ACHN (cell line): Measurements from ENCODE around the gene BCL2.

ENCODE experiments used
- DNase-seq: peaks from one replicate; pipeline ENCODE4 v3.0.0-alpha.2; 2015
- in situ Hi-C: cut with HindIII; loops from 2 replicates; pipeline ENCODE4 v1.10.0; 2017; ENCODE audit warnings: low sequenced_read_pairs, low pct_ligation_motif_present, low pct_unique_long_range_greater_than_20kb

The BCL2 gene

DNA sequence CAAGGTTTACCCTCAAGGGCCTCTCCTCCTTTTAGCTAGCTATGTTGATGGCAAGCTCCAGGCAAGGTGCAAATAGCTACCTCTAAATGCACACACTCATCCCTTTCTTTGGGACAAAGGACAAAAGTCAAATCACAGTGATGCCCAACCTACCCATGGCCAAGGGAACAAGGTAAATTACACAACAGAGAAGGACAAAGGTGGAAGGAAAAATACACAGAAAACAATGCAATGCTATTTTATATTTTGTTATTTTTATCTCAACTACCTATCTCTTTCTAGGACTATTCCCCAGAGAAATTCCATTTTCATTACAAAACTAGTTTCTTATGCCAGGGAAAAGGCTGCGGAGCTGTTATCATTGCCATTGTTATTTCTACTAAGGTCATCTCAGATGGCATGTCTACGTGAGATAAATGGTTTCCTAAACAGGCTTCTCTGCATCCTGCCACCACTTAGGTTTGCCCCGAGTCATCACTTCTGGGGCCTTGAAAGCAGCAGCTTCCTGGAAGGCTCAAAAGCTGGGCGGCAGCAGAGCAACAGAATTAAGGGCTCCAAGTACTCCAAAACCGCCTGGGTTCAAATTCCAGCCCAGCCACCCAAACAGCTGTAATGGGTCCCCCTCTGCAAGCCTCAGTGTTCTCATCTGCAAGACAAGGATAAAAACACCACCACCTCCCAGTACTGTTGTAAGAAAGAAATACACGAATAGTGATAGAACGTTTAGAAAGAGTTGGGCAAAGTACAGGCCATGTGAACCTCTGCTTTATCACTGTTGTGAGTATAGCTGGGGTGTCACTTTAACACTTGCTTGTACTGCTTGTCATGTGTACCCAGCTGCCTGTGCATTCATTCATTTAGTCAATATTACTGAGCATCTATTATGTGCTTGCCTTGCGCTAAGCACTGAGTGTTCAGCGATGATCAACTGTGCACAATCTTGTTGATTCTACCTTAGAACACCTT, 20.9 kb downstream of the BCL2 start:
- DNase-seq = no peak
- in situ Hi-C loops = no loop called here

DNA sequence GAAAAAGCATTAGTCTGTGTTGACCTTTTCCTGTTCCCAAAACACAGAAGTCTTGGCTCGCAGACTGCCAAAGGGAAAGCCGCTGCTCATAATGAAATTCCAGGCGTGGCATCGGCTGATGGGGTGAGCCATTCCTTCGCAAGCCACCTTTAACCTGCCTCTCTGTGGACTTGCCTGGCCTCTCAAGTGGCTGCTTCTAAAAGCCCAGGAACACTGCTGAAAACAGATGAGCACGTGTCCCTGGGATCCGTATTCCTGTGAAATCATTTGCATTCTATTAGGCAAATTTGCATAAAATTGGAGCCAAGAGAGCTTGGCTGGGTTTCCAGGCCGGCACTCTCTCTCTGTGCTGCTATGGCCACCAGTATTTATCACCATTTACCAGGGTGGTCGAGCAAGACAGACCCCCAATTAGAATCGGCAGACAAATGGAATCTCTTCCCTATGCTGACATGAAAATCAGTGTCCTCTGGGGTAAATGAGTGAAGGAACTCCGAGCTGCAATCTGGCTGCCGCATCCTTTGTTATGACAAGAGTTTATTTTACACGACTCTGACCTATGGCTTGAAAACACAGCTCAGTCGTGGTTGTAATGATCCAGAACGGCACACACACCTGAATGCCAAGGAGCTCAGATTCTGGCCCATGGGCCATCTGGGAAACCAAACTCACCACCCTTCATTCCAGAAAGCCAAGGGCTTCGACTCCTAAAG, 21.7 kb downstream of the BCL2 start:
- in situ Hi-C loops = no loop called here
- no peak for DNase-seq

DNA sequence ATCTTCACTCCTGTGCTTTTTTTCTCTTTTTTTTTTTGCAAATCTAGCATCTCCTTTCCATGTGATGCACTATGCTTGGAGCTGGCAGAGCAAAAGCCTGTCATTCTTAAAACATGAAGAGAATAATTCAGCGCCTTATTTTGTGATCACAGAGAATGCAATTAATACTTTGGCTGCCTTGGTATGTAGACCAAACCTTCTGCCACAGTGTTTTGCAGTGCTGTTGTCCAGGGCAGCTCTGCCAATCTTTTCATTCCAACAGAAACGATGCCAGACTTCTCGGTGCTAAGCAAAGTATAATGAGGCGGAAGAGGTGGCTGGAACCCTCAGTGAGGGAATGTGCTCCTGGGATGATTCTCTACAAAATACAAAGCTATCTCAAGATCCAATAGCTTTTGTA, 25.6 kb downstream of the BCL2 start:
- in situ Hi-C loops = no loop called here
- DNase-seq = no peak

GRCh38 chr18:63292831-63293683, 26.5 kb downstream of the BCL2 start:
- DNase-seq = no peak
- in situ Hi-C loops = no loop called here

GRCh38 chr18:63291278-63291677, 28.3 kb downstream of the BCL2 start:
- in situ Hi-C loops = no loop called here
- DNase-seq = no peak

- in situ Hi-C loops = no loop called here
Measured at GRCh38 chr18:63290821-63291200, 28.8 kb downstream of the BCL2 start.

DNA sequence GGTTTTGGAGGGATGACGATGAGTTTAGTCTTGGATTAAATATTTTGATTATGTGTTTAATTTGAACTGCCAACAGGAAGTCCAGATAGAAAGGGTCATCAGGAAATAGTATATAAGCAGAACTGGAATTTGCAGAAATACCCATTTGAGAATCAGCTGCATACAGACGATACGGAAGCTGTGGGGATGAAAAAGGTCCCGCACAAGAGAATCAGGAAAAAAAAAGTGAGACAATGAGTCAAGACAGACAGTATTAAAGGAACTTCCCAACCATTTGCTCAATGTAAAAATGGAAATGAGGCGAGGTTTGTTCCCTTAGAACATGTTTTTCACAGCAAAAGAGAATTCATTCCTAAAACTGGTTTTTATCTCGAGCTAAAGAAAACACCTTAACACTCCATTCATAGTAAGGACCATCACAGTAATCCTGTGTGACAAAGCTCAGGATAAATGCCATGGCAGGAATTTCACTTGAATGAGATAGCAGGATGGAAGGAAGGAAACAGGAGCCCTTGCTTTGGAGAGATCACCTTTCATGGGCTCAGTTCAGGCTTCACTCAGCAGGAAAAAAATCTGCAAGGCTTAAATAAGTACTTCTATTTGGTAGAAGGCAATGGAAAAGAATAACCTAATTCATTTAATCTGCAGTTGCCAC, 29.3 kb downstream of the BCL2 start:
- in situ Hi-C loops = no loop called here
- DNase-seq = no peak

More at GRCh38 chr18:63290821-63291200, 28.8 kb downstream of the BCL2 start:
- no peak for DNase-seq

GRCh38 chr18:63288311-63288710, 31.3 kb downstream of the BCL2 start:
- DNase-seq = no peak
- in situ Hi-C loops = no loop called here

- no peak for DNase-seq
- in situ Hi-C loops = no loop called here
Measured at GRCh38 chr18:63287691-63288220, 31.8 kb downstream of the BCL2 start.

DNA sequence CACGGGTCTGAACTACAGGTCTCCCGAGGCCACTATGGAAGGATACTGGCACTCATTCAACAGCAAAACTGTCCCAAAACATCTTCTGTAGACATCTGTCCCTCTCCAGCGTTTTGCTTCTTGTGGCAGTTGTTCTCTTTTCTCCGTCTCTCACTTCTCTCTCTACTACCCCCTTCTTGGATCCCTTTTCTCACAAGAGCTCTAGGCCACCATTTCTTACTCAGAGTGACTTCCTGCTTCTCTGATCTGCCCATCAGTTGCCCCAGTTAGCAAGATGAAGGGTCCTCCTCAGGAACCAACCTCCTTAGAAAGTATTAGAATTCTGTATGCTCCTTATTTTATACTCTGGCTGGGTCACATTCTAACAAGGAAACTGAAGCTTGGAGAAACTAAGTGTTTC, 32.6 kb downstream of the BCL2 start:
- in situ Hi-C loops = no loop called here
- DNase-seq = no peak

DNA sequence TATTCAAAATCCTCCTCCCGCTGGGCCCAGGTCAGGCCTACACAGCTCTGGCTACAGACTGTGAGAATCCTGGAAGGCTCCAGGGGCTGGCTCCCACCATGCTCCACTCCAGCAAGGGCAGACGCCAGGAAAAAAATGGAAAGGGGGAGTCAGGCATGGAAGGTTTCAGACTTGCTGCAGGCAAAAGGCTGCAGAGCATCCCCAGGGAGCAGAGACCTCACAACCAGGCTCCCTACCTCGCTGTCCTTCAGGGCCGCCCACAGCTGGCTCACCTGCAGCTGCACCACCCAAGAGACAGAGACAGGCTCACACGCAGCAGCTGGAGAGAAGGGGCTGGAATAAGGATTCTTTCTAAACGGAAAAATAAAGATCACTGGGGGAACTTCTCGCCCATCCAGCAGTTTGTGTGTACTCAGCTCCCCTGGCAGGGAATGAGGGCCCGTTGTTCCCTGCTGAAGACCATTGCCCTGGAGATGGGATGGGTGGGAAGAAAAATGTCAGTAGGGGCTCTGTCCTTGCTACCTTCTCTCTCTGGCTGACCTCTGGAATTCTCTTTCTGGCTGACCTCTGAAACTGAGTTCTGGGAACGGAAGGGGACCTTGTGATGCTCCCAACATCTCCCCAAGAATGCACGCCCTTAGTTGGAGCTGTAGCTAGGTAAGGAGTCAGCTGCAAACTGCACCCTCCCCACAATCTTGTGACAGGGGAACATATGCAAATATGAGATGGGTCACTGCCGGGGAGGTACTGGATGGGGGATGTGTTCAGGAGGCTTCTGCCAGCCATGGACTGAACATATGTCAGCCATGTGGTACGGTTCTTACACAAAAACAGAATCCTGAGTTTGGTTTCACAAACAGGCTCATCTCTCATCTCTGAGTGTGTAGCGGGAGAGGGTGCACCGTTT, 34.5 kb downstream of the BCL2 start:
- no peak for DNase-seq
- in situ Hi-C loops = no loop called here

DNA sequence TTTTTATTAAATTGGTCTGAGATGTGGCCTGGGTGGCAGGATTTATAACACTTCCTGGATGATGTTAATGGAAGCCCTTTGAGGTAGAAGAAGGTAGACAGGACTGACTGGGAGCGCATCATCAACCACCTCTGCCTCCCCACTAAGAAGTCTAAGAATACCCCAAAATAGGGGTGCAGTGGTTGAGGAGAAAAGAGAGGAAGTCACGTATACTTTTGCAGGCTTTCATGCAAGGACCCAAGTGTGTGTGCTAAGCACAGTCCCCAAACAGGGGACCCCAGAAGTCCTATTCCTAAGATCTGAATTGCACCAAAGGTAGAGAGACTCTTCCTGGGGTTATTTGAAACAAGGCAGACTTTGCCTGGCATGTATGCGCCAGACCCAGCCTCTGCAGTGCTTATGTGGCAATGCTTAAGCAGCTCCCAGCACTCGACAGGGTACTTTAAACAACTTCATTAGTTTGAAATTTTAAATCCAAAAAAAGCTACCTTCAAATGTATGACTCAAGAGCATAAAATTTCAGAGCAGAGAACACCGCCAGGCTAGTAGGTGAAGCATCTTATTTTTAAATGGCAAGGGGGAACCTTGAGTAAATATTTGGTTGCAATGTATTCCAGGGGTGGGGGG, 35.3 kb downstream of the BCL2 start:
- in situ Hi-C loops = no loop called here
- DNase-seq = no peak

DNA sequence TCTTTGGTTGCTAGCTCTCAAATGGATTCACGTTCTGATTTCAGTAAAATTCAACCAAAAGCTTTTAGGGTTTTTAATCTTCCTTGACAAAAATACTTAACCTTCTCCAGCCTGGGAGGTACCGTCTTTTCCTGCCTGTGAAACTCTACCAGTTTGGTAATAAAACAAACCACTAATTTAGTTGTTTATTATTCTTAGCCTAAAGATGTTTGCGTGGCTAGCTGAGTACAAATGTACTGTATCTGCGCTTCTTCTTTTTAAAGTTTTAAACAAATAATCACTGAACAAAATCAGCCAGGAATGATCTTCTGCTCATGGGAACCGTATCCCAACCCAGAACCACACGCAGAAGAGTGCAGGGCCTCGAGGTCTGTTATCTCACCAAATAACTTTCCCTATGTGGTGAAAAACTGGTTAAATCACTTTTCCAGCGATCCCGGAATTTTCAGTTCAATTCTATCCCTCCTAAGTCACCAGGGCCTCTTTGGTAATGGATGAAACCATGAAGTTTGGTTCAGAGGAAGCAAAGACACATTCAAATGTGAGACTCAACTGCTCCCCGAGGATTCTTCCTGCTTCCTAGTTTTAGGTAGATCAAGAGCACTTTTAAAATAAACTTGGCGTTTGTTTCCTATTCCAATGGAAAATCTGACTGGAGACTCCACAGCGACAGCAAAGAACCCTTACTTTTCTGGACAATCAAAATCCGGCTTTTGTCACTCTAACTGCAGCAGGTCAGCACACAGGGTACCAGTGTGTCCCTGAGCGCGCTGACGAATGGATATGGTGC, 36.1 kb downstream of the BCL2 start:
- in situ Hi-C loops = no loop called here
- no peak for DNase-seq

DNA sequence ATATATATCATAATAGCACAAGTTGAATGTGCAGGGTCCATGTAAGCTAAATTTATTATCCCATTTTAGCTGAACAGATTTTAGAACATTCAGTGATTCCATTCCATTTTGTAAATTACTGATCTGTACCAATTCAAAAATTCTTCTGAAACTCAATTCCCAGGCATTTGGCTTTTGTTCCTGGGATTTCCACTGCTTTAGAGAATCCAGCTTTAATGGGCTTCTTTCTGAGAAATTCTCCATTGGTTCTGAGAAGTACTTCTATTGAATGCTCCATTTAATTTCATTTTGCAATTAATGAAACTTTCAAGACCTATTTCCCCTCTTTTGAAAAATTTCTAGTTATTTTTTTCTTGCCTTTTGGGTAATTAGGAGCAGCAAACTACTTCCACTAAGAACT, 36.8 kb downstream of the BCL2 start:
- in situ Hi-C loops = no loop called here

GRCh38 chr18:63273222-63273927, 46.2 kb downstream of the BCL2 start:
- in situ Hi-C loops = no loop called here
- no peak for DNase-seq

More for the DNA sequence above, 36.8 kb downstream of the BCL2 start:
- no peak for DNase-seq

GRCh38 chr18:63272638-63273037, 46.9 kb downstream of the BCL2 start:
- in situ Hi-C loops = no loop called here

More at GRCh38 chr18:63272638-63273037, 46.9 kb downstream of the BCL2 start:
- no peak for DNase-seq
